Loucy (cell line): Measurements from ENCODE around the gene ZNF511.
A peak's percentile ranks its signal among the peaks of the same experiment; 100 is the strongest.
"Not testable (repeated sequence)": the region's sequence is repeated elsewhere in the genome, so short reads cannot be mapped to it uniquely, and the experiment has no call there.

Experiments used
- H2AFZ ChIP-seq: fragments of 200-600 bp; sonication (generic); 2 replicates; pipeline ENCODE4 v1.6.0; 2016; ENCODE audit warnings: antibody characterized with exemption, mild to moderate bottlenecking, low read length, moderate library complexity
- H3F3A ChIP-seq: fragments of 200-600 bp; 2 replicates; pipeline ENCODE4 v1.6.0; 2016; ENCODE audit warnings: antibody characterized with exemption, low read depth, mild to moderate bottlenecking
- H3K27me3 ChIP-seq: fragments of 200-600 bp; sonication (generic); 2 replicates; pipeline ENCODE4 v1.6.1; 2014; ENCODE audit warnings: low read length, mild to moderate bottlenecking; ENCODE audit not compliant: insufficient read depth, poor library complexity, severe bottlenecking
- H3K36me3 ChIP-seq: fragments of 200-600 bp; sonication (generic); 2 replicates; pipeline ENCODE4 v1.6.1; 2016; ENCODE audit warnings: low read length; ENCODE audit not compliant: insufficient read depth
- H3K4me1 ChIP-seq: fragments of 200-600 bp; sonication (generic); 2 replicates; pipeline ENCODE4 v1.5.1; 2014; ENCODE audit warnings: low read length, mild to moderate bottlenecking; ENCODE audit not compliant: insufficient read depth, poor library complexity, severe bottlenecking
- H3K4me2 ChIP-seq: fragments of 200-600 bp; sonication (generic); 2 replicates; pipeline ENCODE4 v1.6.0; 2014; ENCODE audit warnings: antibody characterized with exemption, low read length, low read depth, mild to moderate bottlenecking; ENCODE audit not compliant: poor library complexity, severe bottlenecking
- H3K4me3 ChIP-seq: fragments of 200-600 bp; sonication (generic); 2 replicates; pipeline ENCODE4 v1.5.1; 2014; ENCODE audit warnings: low read length, mild to moderate bottlenecking, mixed read lengths; ENCODE audit not compliant: poor library complexity, severe bottlenecking
- H3K79me2 ChIP-seq: fragments of 200-600 bp; sonication (generic); 2 replicates; pipeline ENCODE4 v1.6.1; 2014; ENCODE audit warnings: low read length; ENCODE audit not compliant: insufficient read depth
- H3K9ac ChIP-seq: fragments of 200-600 bp; sonication (generic); 2 replicates; pipeline ENCODE4 v1.6.0; 2014; ENCODE audit warnings: mild to moderate bottlenecking, low read depth, low read length, moderate library complexity; ENCODE audit not compliant: poor library complexity, severe bottlenecking
- H3K9me2 ChIP-seq: fragments of 200-600 bp; sonication (generic); replicated peaks from 2 replicates; pipeline ENCODE4 v1.6.1; 2016; ENCODE audit warnings: low read depth, low read length, mixed read lengths
- H3K9me3 ChIP-seq: fragments of 200-600 bp; sonication (generic); 2 replicates; pipeline ENCODE4 v1.6.1; 2014; ENCODE audit warnings: mild to moderate bottlenecking, antibody characterized with exemption, low read length, low read depth; ENCODE audit not compliant: insufficient read depth
- H4K20me1 ChIP-seq: fragments of 200-600 bp; sonication (generic); 2 replicates; pipeline ENCODE4 v1.6.0; 2014; ENCODE audit warnings: antibody characterized with exemption, low read length, mild to moderate bottlenecking; ENCODE audit not compliant: insufficient read depth, poor library complexity, severe bottlenecking
- EZH2phosphoT487 ChIP-seq: fragments of 200-600 bp; IDR thresholded peaks from 2 replicates; pipeline ENCODE4 v1.6.1; 2018; ENCODE audit warnings: antibody characterized with exemption, mild to moderate bottlenecking, moderate library complexity, borderline replicate concordance
- TF ChIP-seq, protein P1 (sequence below): fragments of 200-600 bp; sonication (generic); conservative IDR thresholded peaks from 2 replicates; pipeline ENCODE4 v1.5.1; 2014; ENCODE audit warnings: mild to moderate bottlenecking, antibody characterized with exemption, low read length

The ZNF511 gene

DNA sequence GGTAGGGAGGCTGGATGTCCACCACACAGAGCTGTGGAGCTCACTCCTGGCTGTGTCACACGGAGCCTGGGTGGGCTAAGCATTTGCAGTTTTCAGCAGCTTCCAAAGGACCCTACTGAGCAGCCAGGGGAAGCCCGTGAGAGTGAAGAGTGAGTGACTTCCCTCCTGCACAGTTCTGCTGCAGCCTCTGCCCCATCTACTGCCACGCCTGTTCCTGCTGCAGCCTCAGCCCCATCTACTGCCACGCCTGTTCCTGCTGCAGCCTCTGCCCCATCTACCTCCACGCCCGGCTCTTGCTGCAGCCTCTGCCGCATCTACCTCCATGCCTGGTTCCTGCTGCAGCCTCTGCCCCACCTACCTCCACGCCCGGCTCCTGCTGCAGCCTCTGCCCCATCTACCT is 44.3 kb upstream of the ZNF511 start:
- TF ChIP-seq, protein P1, sequence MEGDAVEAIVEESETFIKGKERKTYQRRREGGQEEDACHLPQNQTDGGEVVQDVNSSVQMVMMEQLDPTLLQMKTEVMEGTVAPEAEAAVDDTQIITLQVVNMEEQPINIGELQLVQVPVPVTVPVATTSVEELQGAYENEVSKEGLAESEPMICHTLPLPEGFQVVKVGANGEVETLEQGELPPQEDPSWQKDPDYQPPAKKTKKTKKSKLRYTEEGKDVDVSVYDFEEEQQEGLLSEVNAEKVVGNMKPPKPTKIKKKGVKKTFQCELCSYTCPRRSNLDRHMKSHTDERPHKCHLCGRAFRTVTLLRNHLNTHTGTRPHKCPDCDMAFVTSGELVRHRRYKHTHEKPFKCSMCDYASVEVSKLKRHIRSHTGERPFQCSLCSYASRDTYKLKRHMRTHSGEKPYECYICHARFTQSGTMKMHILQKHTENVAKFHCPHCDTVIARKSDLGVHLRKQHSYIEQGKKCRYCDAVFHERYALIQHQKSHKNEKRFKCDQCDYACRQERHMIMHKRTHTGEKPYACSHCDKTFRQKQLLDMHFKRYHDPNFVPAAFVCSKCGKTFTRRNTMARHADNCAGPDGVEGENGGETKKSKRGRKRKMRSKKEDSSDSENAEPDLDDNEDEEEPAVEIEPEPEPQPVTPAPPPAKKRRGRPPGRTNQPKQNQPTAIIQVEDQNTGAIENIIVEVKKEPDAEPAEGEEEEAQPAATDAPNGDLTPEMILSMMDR, result no peak
- TF ChIP-seq EZH2phosphoT487, result no peak
- H3K9me2 ChIP-seq, result no peaks in the 10 kb centered on the region
- H3K9me3 ChIP-seq, result no peaks in the 10 kb centered on the region
- no peaks in the 10 kb centered on the region for H3K27me3 ChIP-seq
- no peak overlapping the region for H2AFZ ChIP-seq
- no peak overlapping the region for H3K4me3 ChIP-seq
- no peaks in the 10 kb centered on the region for H4K20me1 ChIP-seq
- H3K4me1 ChIP-seq, result peaks cover 46% of the 10 kb centered on the region
- no peaks in the 10 kb centered on the region for H3K79me2 ChIP-seq
- peak overlapping the region; percentile 44 for H3K9ac ChIP-seq
- peak overlapping the region; percentile 40 for H3K4me2 ChIP-seq
- H3K36me3 ChIP-seq, result no peaks in the 10 kb centered on the region
- peaks cover 4% of the 10 kb centered on the region; the same call in 1 of the 2 replicates for H3F3A ChIP-seq

DNA sequence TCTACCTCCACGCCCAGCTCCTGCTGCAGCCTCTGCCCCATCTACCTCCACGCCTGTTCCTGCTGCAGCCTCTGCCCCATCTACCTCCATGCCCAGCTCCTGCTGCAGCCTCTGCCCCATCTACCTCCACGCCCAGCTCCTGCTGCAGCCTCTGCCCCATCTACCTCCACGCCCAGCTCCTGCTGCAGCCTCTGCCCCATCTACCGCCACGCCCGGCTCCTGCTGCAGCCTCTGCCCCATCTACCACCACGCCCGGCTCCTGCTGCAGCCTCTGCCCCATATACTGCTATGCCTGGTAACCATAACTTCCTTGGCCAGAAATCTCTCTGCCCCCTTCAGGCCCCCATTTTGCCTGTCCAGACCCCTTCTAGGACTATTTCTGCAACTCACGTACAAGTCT is 43.7 kb upstream of the ZNF511 start:
- H3K27me3 ChIP-seq, H2AFZ ChIP-seq, H3K9ac ChIP-seq, H3K79me2 ChIP-seq, H3K36me3 ChIP-seq, H4K20me1 ChIP-seq, H3K4me3 ChIP-seq, H3K9me2 ChIP-seq, H3K9me3 ChIP-seq, H3K4me2 ChIP-seq, H3F3A ChIP-seq: not testable (repeated sequence)
- H3K4me1 ChIP-seq, result peaks cover 40% of the 10 kb centered on the region

DNA sequence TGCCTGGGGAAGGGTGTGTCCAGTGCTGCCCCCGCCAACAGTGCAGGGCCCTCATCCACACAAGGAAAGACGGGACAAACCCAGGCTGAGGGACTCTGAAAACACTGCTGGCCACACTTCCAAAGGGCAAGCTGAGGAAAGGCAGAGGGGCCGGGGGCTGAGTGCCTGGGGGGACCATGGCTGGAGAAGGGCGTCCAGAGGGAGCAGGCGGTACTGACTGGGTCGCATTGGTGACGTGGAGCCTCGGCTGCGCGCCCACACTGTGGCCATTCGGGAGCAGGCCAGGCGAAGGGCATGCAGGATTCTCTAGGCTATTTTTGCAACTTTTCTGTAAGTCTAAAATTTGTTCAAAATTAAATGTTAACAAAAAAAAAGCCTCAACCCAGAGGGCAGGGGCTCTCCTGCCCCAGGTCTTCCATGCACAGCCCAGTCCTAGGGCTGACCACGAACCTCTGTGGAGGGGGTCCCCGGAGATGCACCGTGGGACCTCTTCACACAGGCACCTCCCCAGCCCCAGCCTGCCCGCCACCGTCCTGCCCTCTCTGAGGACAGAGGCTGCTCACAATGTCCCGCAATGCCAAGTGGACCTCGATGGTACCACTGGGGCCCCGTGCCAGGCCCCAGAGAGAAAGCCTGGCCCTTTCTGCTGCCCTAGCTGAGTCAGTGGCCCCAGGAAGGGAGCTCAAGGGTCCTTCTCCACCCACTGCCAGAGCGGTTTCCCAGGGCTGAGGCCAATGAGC is 42.5 kb upstream of the ZNF511 start:
- H3K9me3 ChIP-seq, result no peaks in the 10 kb centered on the region
- no peaks in the 10 kb centered on the region for H3K27me3 ChIP-seq
- H3K4me1 ChIP-seq, result peaks cover 28% of the 10 kb centered on the region
- no peak overlapping the region for H2AFZ ChIP-seq
- no peak overlapping the region for H3K9ac ChIP-seq
- no peaks in the 10 kb centered on the region for H4K20me1 ChIP-seq
- no peaks in the 10 kb centered on the region for H3K9me2 ChIP-seq
- no peak overlapping the region for H3K4me2 ChIP-seq
- H3F3A ChIP-seq, result no peaks in the 10 kb centered on the region
- H3K79me2 ChIP-seq, result no peaks in the 10 kb centered on the region
- no peak overlapping the region for H3K4me3 ChIP-seq
- no peak for TF ChIP-seq EZH2phosphoT487
- TF ChIP-seq, protein P1, result no peak
- H3K36me3 ChIP-seq, result no peaks in the 10 kb centered on the region

DNA sequence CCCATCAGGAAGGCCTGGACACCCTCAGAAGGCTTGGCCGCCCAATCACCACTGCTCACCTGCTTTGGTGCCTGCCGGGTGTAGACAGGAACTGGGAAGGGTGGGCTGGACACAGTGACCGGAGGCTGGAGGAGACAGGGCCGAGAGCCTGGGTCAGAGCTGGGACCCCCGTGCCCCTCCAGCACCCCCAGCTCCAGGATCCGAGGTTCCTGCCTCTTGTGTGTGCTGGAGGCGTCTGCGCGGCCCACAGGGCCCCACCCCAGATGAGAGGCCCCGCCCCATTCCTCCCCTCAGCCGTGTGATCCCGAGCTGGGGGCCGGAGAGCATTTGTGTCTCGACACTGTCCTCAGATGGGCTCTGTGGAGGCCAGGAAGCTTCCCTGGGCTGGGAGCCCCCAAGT is 41.4 kb upstream of the ZNF511 start:
- H3K4me1 ChIP-seq, result peaks cover 23% of the 10 kb centered on the region
- TF ChIP-seq EZH2phosphoT487, result no peak
- TF ChIP-seq, protein P1, result no peak
- H4K20me1 ChIP-seq, result no peaks in the 10 kb centered on the region
- no peaks in the 10 kb centered on the region for H3K79me2 ChIP-seq
- no peak overlapping the region for H2AFZ ChIP-seq
- H3K4me3 ChIP-seq, result no peak overlapping the region
- no peaks in the 10 kb centered on the region for H3K27me3 ChIP-seq
- H3K9me3 ChIP-seq, result no peaks in the 10 kb centered on the region
- no peak overlapping the region for H3K4me2 ChIP-seq
- no peaks in the 10 kb centered on the region for H3K36me3 ChIP-seq
- no peaks in the 10 kb centered on the region for H3K9me2 ChIP-seq
- no peak overlapping the region for H3K9ac ChIP-seq
- no peaks in the 10 kb centered on the region for H3F3A ChIP-seq
